HT1080 (cell line): Measurements from ENCODE around the gene IL1RAPL1. TPM values are rescaled to one million over a fixed set of nuclear protein-coding genes. Genes with fewer than 3 reads are reported as not detected.

Experiments
- DNase-seq: peaks from one replicate; pipeline ENCODE4 v3.0.0-alpha.2; 2015; ENCODE audit warnings: low read depth
- total RNA-seq: library from RNA; depleted of rRNA; stranded (reverse); fragments of >200 nt; shearing (Covaris generic); gene quantifications from 2 replicates; pipeline ENCODE4 v1.2.3, GENCODE V29; 2014

IL1RAPL1 gene
- total RNA-seq, 1 experiment from 2014 or later: 2.5 TPM

GRCh38 chrX:29506729-29507128 is 919.5 kb downstream of the IL1RAPL1 start:
- no peak for DNase-seq

- DNase-seq: no peak
These were observed 930.9 kb downstream of the IL1RAPL1 start for GRCh38 chrX:29518100-29518499.

GRCh38 chrX:29528281-29528680 is 941.0 kb downstream of the IL1RAPL1 start:
- DNase-seq: no peak

DNA sequence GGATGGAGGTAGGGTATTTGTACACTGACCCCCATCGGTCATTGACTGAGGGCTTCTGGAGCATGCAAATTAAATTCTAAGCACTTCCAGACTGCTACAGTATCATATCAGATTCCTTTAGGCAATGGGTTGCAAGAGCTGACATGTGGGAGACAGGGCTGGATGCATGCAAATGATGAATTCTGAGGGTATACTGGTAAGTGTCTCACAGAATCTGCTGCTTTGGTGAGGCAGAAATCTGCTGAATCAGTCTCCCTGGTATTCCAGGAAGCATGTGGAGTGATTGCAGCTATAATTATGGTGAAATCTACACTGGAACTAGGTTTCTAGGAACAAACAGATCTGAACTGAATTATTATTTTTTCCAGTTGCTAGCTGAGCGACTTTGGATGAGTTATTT is 943.3 kb downstream of the IL1RAPL1 start:
- no peak for DNase-seq

DNA sequence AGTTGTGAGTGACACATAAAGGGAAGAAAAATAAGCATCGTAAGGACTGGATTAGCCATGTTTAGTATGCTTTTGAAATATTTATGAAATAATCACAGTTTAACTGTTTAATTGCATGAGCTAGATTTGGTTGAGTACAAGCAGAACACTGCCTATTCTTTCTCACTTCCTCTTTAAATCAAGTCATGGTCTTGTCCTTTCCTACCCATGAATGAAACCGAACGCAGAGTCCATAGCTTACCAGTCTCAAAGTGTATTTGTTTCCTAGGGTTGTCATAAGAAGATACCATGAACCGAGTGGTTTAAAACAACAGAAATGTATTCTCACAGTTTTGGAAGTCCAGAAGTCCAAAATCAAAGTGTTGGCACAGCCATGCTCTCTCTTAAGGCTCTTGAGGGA is 944.1 kb downstream of the IL1RAPL1 start:
- no peak for DNase-seq

- peak; percentile 2 for DNase-seq
These were observed 948.2 kb downstream of the IL1RAPL1 start for GRCh38 chrX:29535212-29536162.

- no peak for DNase-seq
These were observed 953.8 kb downstream of the IL1RAPL1 start for GRCh38 chrX:29541038-29541437.

DNA sequence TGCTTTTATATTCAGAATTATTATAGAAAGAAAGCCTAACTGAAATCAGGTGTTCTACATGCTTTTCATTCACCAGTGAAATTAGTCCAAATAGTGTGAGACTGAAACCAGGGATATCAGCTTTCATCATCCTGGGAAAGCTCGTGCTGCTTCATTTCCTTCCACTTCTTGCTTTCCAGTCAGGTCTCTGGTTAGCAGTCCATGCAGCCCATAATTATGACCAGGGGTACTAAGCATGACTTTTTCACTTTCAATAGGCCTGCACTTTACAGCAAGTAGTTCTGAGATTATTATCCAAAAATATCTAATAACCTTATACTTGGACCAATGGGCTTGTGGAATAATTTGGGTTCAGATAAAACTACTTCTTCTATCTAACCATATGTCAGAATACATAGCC is 954.9 kb downstream of the IL1RAPL1 start:
- no peak for DNase-seq

DNA sequence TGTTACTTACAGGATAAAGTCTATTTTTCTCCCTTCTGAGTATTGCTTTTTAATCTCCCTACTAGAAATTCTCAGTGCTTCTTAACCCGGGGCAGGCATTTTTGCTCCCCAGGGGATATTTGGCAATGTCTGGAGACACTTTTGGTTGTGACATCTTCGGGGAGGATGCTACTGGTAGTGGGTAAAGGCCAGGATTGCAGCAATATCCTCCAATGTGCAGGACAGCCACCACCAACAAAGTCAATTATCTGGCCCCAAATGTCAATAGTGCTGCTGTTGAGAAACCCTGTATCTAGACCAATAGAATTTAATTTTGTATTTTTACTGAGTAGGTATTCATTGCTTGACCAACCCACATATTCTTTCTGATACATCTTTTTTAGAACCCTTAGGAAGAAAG is 958.6 kb downstream of the IL1RAPL1 start:
- DNase-seq: no peak

- DNase-seq: no peak
These were observed 960.6 kb downstream of the IL1RAPL1 start for GRCh38 chrX:29547877-29548276.

- DNase-seq: no peak
These were observed 966.3 kb downstream of the IL1RAPL1 start for GRCh38 chrX:29553542-29553941.

GRCh38 chrX:29555465-29556091 is 968.3 kb downstream of the IL1RAPL1 start:
- no peak for DNase-seq

GRCh38 chrX:29560065-29560464 is 972.8 kb downstream of the IL1RAPL1 start:
- DNase-seq: no peak

DNA sequence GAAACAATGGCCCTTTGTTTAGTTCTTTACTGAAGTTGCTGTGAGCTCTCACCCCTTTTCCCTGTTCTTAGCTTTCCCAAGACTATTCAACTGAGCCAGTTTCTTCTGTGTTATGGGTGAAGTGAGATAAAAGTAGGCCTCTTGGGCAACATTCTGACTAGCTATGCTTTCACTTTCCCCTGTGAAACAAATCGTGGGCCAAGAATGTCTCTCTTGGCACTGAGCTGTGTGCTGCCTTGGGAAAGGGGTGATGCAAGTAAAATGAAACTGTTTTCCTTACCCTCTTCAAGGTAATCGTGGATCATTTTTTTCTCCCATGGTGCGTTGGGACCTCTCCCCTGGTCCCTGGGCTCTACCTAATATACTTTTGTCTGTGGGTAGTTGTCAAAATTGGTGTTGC is 974.2 kb downstream of the IL1RAPL1 start:
- peak; percentile 1 for DNase-seq

GRCh38 chrX:29580560-29580959 is 993.3 kb downstream of the IL1RAPL1 start:
- DNase-seq: no peak

GRCh38 chrX:29581223-29581622 is 994.0 kb downstream of the IL1RAPL1 start:
- DNase-seq: no peak

GRCh38 chrX:29587107-29587506 is 999.9 kb downstream of the IL1RAPL1 start:
- DNase-seq: no peak

DNA sequence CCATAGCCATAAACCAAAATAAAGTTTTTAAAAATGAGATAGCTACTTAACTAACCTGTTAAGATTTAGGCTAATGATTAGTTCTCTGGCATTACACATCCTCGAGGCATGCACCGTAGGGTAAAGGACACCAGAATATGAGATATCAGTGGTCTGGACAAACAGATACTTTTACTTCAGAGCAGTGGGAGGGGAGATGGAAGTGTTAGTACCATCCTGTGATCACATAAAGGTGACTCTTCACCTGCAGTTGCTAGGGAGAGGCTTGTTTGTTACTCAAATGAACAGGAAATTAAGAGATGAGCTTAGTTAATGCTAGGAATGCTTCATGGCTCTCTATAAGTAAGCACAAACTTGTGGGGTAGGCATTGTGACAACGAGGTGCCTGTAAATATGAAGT is 1003.7 kb downstream of the IL1RAPL1 start:
- no peak for DNase-seq

DNA sequence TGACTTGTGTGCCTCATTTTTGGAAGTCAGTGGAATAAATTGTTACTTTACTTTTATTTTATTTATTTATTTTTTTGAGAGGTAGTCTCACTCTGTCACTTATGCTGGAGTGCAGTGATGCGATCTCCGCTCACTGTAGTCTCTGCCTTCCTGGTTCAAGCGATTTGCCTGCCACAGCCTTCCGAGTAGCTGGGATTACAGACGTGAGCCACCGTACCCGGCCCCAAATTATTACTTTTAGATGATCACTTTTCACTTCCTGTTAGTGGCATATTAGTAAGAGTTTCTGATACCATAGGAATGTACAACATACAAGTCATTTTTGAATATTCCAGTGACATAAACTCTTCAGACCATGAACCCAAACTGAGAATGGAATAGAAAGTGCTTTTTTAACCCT is 1017.1 kb downstream of the IL1RAPL1 start:
- DNase-seq: no peak

DNA sequence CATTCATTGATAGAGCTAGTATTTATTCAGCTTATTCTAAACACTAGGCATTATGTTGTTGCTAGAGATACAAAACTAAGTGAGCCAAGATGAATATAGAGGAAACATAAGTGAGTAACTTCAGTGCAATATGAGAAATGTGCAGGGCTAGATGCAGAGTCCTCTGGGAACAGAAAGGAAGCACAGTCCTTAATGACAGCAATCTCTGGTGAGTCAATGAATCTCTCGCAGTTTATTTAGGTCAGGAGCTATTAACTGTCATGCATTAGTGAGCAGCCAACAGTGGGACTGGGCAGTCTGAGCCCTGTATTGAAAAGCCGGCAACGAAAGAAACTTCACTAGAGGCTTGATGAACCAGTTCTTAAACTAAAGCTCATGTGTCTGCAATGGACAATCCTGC is 1030.0 kb downstream of the IL1RAPL1 start:
- peak; percentile 51 for DNase-seq

DNA sequence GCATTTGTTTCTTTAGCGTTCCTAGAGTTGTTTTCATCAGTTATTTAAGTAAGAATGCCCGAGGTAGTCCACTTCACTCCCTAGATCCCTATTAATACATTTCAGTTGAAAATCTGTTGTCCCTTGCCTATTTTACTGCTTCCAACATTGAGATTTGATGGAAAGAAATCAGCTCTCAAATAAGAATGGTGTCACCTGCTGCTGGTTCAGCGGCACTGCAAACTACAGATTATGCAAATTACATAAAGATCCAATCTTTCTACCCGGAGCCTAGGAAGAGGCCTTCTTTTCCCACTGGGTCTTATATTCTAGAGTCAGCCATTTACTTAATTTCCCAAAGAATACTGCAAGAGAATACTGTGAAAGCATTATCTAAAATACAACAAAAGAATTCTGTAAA is 1030.5 kb downstream of the IL1RAPL1 start:
- no peak for DNase-seq

DNA sequence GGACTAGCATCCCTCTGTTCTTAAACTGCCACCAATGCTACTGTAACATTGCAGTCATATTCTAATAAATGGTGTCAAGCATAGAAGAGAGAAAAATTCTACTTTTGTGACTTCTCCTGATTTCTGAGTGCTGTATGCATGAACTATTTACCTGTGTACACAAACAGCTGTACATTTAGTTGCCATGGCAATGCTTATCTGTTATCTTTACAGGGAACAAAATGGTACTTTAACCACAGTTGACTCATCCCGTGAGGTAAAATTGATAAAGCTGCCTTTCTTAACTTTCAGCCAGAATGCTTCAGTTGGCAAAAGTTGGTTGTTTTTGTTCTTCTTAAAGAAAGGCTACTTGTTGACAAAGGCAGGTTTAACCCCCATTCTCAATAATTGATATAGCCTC is 1040.6 kb downstream of the IL1RAPL1 start:
- no peak for DNase-seq

DNA sequence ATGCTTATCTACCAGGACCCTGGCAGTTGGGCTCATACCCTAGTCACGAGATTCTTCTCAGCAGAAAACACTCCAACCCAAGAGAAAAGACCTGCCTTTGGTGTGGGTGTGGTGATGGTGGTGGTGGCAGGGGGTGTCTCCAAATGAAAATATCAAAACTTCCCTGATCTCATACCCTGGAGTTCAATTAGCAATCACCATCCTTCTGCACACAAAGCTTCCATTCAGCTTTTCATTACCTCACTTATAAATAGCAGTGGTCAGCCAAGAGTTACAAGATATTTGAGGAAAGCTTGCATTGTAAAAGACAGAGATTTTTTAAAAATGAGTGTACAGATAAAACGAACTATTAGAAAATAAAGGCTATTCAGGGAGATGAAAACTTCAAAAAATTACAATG is 1047.3 kb downstream of the IL1RAPL1 start:
- DNase-seq: no peak
